B cell (primary cell): ENCODE measurements around the gene MAGI2. TPM values are rescaled to one million over a fixed set of nuclear protein-coding genes. Genes with fewer than 3 reads are reported as not detected.

Experiments
- ATAC-seq: fragments of 200-7000 bp; cut with Tn5 transposase; one replicate; pipeline ENCODE4 v1.10.0; 2021; ENCODE audit warnings: low read depth, mild to moderate bottlenecking, moderate number of reproducible peaks, moderate library complexity
- CTCF ChIA-PET: fragments of 350-600 bp; sonication (Branson Sonifier 250); formaldehyde crosslinking; loops from one replicate; lab custom pipeline; 2021; ENCODE audit warnings: antibody characterized with exemption, inconsistent platforms; lab: Charles Lee
- POLR2A ChIA-PET: fragments of 350-600 bp; sonication (Branson Sonifier 250); formaldehyde crosslinking; loops from one replicate; lab custom pipeline; 2021; ENCODE audit warnings: antibody characterized with exemption; lab: Charles Lee
- DNase-seq: peaks from one replicate; pipeline ENCODE4 v3.0.0; 2013
- H2AFZ ChIP-seq: 2 replicates; pipeline ENCODE4 v1.6.1; 2012; ENCODE audit warnings: mild to moderate bottlenecking, low read depth, low read length; ENCODE audit not compliant: insufficient read depth, poor library complexity, severe bottlenecking
- H3K27ac ChIP-seq, 2 donors: 1 replicate in 1 of 2; 2 replicates in 1 of 2; pipeline ENCODE4 v1.5.1; 2012 to 2013; ENCODE audit warnings: low read length in 2 of 2, mild to moderate bottlenecking in 2 of 2, moderate library complexity in 1 of 2
- H3K27me3 ChIP-seq, 4 experiments: fragments of 200-600 bp in 1 of 4; sonication (generic) in 1 of 4; replicated peaks in 1 of 4; 1 replicate in 2 of 4; 2 replicates in 2 of 4; pipeline versions ENCODE4 v1.6.1 to v1.7.0; 2013 to 2016; ENCODE audit warnings: low read length in 3 of 4, mild to moderate bottlenecking in 2 of 4, mixed read lengths in 1 of 4, moderate library complexity in 1 of 4; ENCODE audit not compliant: insufficient read depth in 4 of 4, control insufficient read depth in 3 of 4; ENCODE audit errors: control extremely low read depth in 1 of 4
- H3K36me3 ChIP-seq, 2 experiments: replicated peaks in 1 of 2; 1 replicate in 1 of 2; 2 replicates in 1 of 2; pipeline versions ENCODE4 v1.6.1 to v1.7.1; 2013; ENCODE audit warnings: low read length in 1 of 2; ENCODE audit not compliant: insufficient read depth in 2 of 2, control insufficient read depth in 1 of 2; ENCODE audit errors: control extremely low read depth in 1 of 2, extremely low read depth in 1 of 2
- H3K4me1 ChIP-seq, 2 donors: fragments of 200-600 bp in 1 of 2; sonication (generic) in 1 of 2; 1 replicate in 1 of 2; 2 replicates in 1 of 2; pipeline versions ENCODE4 v1.5.1 to v1.6.1; 2013 to 2017; ENCODE audit warnings: low read length in 2 of 2; ENCODE audit not compliant: control insufficient read depth in 2 of 2, insufficient read depth in 2 of 2
- H3K4me2 ChIP-seq: replicated peaks from 2 replicates; pipeline ENCODE3; 2012; ENCODE audit warnings: mild to moderate bottlenecking, low read depth, low read length; ENCODE audit not compliant: poor library complexity, severe bottlenecking
- H3K4me3 ChIP-seq, 5 experiments: fragments of 200-600 bp in 1 of 5; sonication (generic) in 1 of 5; 1 replicate in 3 of 5; 2 replicates in 2 of 5; pipeline versions ENCODE4 v1.5.1 to v1.7.0; 2011 to 2016; ENCODE audit warnings: low read length in 4 of 5, mild to moderate bottlenecking in 4 of 5, low read depth in 2 of 5, control low read depth in 1 of 5, moderate library complexity in 1 of 5; ENCODE audit not compliant: insufficient read depth in 1 of 5; ENCODE audit errors: control extremely low read depth in 1 of 5, extremely low read depth in 1 of 5
- H3K79me2 ChIP-seq: fragments of 200-600 bp; sonication (generic); one replicate; pipeline ENCODE4 v1.6.0; 2016; ENCODE audit warnings: low read length; ENCODE audit not compliant: control insufficient read depth, insufficient read depth
- H3K9ac ChIP-seq: fragments of 200-600 bp; sonication (generic); 2 replicates; pipeline ENCODE4 v1.6.1; 2017; ENCODE audit warnings: mild to moderate bottlenecking, low read length, moderate library complexity
- H3K9me3 ChIP-seq, 3 donors: one replicate each; pipeline versions ENCODE4 v1.6.1 to v1.7.1; 2013; ENCODE audit warnings: low read length in 2 of 3; ENCODE audit not compliant: control insufficient read depth in 2 of 3, insufficient read depth in 1 of 3; ENCODE audit errors: control extremely low read depth in 1 of 3
- H4K20me1 ChIP-seq: 2 replicates; pipeline ENCODE4 v1.6.0; 2012; ENCODE audit warnings: mild to moderate bottlenecking, low read length; ENCODE audit not compliant: insufficient read depth, control insufficient read depth, poor library complexity, severe bottlenecking
- H3K27ac Mint-ChIP-seq: one replicate; pipeline ENCODE4 v1.8.0; 2021; ENCODE audit warnings: mixed read lengths
- H3K27me3 Mint-ChIP-seq: one replicate; pipeline ENCODE4 v1.8.0; 2021; ENCODE audit warnings: mixed read lengths
- H3K4me1 Mint-ChIP-seq: one replicate; pipeline ENCODE4 v1.8.0; 2021; ENCODE audit warnings: mixed read lengths
- H3K4me3 Mint-ChIP-seq: one replicate; pipeline ENCODE4 v1.8.0; 2021; ENCODE audit warnings: mixed read lengths
- H3K9me3 Mint-ChIP-seq: one replicate; pipeline ENCODE4 v1.8.0; 2022; ENCODE audit warnings: mixed read lengths; ENCODE audit not compliant: insufficient read depth
- CTCF ChIP-seq: fragments of 200-600 bp; IDR thresholded peaks from one replicate; pipeline ENCODE4 v1.8.0; 2022; ENCODE audit warnings: antibody characterized with exemption, mild to moderate bottlenecking
- EZH2 ChIP-seq: IDR thresholded peaks from 2 replicates; pipeline ENCODE4 v1.6.1; 2012; ENCODE audit warnings: borderline replicate concordance, low read depth, mild to moderate bottlenecking, moderate library complexity, low read length; ENCODE audit not compliant: insufficient read depth, poor library complexity, severe bottlenecking
- WGBS: methylation state at CpG from one replicate; pipeline ENCODE4 v1.1.5; 2013; ENCODE audit warnings: missing lambda C conversion rate; ENCODE audit not compliant: insufficient coverage; 5-methylcytosine and 5-hydroxymethylcytosine counted together
- intact Hi-C: fragments of 100-400 bp; cut with micrococcal nuclease; formaldehyde crosslinking; loops from one replicate; pipeline ENCODE4 v1.10.0; 2022
- polyA plus RNA-seq: library from polyadenylated mRNA; depleted of rRNA; stranded (reverse); fragments of >200 nt; gene quantifications from 2 replicates; pipeline ENCODE4 v1.2.3, GENCODE V29; 2012
- total RNA-seq, 2 donors: library from RNA; stranded (reverse); fragments of 120-200 nt in 1 of 2; gene quantifications; 1 replicate in 1 of 2; 2 replicates in 1 of 2; pipeline versions ENCODE4 v1.2.3 to v1.2.4, GENCODE V29; 2013 to 2022

MAGI2 gene
- total and polyA plus RNA-seq, 2 donors (not counting 1 experiment from before 2014, with no cell fraction given) = 0.16 to 0.64 TPM

- ChIA-PET POLR2A (no interaction called here), CTCF (no interaction called here)
- no peak overlapping the region for H3K4me3 ChIP-seq
- H3K27ac Mint-ChIP-seq = no peak overlapping the region
- no peak for DNase-seq
- no peak overlapping the region for H3K4me3 Mint-ChIP-seq
- H3K4me1 Mint-ChIP-seq = no peaks in the 10 kb centered on the region
- H3K9ac ChIP-seq = no peak overlapping the region
- no peaks in the 10 kb centered on the region for H3K27me3 Mint-ChIP-seq
- no peak overlapping the region for H3K4me2 ChIP-seq
- H3K36me3 ChIP-seq = no peaks in the 10 kb centered on the region
- H3K79me2 ChIP-seq = no peaks in the 10 kb centered on the region
- WGBS = 100% methylated on average over 1 of the region's 1 CpG
- intact Hi-C loops = no loop called here
- H3K27ac ChIP-seq = no peak overlapping the region
- ATAC-seq = no peak
- no peaks in the 10 kb centered on the region for H3K27me3 ChIP-seq
- no peaks in the 10 kb centered on the region for H3K4me1 ChIP-seq
- no peak overlapping the region for H2AFZ ChIP-seq
- TF ChIP-seq EZH2 (no peak), CTCF (no peak)
- peaks cover 0 to 7% (median 0%) of the 10 kb centered on the region in 3 donors for H3K9me3 ChIP-seq
- H4K20me1 ChIP-seq = no peaks in the 10 kb centered on the region
- H3K9me3 Mint-ChIP-seq = peaks cover 3% of the 10 kb centered on the region
Observed at GRCh38 chr7:78543976-78544375, 909.5 kb downstream of the MAGI2 start.

GRCh38 chr7:78542981-78543380 lies 910.5 kb downstream of the MAGI2 start:
- Histone ChIP-seq H3K79me2 (no peaks in the 10 kb centered on the region), H2AFZ (no peak overlapping the region), H3K9ac (no peak overlapping the region), H3K9me3 (peaks cover 0 to 7% (median 0%) of the 10 kb centered on the region in 3 donors), H4K20me1 (no peaks in the 10 kb centered on the region), H3K4me2 (no peak overlapping the region), H3K4me1 (no peaks in the 10 kb centered on the region), H3K27ac (no peak overlapping the region), H3K36me3 (no peaks in the 10 kb centered on the region), H3K4me3 (no peak overlapping the region), H3K27me3 (no peaks in the 10 kb centered on the region)
- no peak for TF ChIP-seq EZH2
- no peak for TF ChIP-seq CTCF
- no CpG with 5 or more reads among the region's 2 CpGs for WGBS
- no peak for DNase-seq
- CTCF ChIA-PET = no interaction called here
- Mint-ChIP-seq H3K4me1 (no peaks in the 10 kb centered on the region), H3K27me3 (no peaks in the 10 kb centered on the region), H3K27ac (no peak overlapping the region), H3K4me3 (no peak overlapping the region), H3K9me3 (peaks cover 3% of the 10 kb centered on the region)
- POLR2A ChIA-PET = no interaction called here
- intact Hi-C loops = no loop called here
- no peak for ATAC-seq
